HFFc6 (cell line): ENCODE measurements around the gene CSF3. TPM values are rescaled to one million over a fixed set of nuclear protein-coding genes. Genes with fewer than 3 reads are reported as not detected.

Experiments
- DNase-seq: peaks from one replicate; pipeline ENCODE4 v3.0.0-alpha.2; 2018
- H3K27ac Mint-ChIP-seq: 2 replicates; pipeline ENCODE4 v1.8.0; 2020; ENCODE audit warnings: mild to moderate bottlenecking, mixed read lengths
- H3K27me3 Mint-ChIP-seq: 2 replicates; pipeline ENCODE4 v1.8.0; 2021; ENCODE audit warnings: mild to moderate bottlenecking, moderate library complexity, mixed read lengths; ENCODE audit not compliant: insufficient read depth
- H3K36me3 Mint-ChIP-seq: 2 replicates; pipeline ENCODE4 v1.8.0; 2021; ENCODE audit warnings: low read depth, mixed read lengths
- H3K4me1 Mint-ChIP-seq: 2 replicates; pipeline ENCODE4 v1.8.0; 2020; ENCODE audit warnings: low read depth, mixed read lengths
- H3K4me3 Mint-ChIP-seq: 2 replicates; pipeline ENCODE4 v1.8.0; 2020; ENCODE audit warnings: mild to moderate bottlenecking, moderate library complexity, mixed read lengths
- H3K9me3 Mint-ChIP-seq: 2 replicates; pipeline ENCODE4 v1.8.0; 2020; ENCODE audit warnings: mild to moderate bottlenecking, mixed read lengths
- total RNA-seq, 6 experiments: library from RNA; stranded (reverse); fragmentation: NEBNext Ultra II Directional; extraction: Animal tissue kit (Norgen Biotek cat#: 25700); gene quantifications; 2 replicates in 1 of 6; 3 replicates in 5 of 6; pipeline ENCODE4 v1.2.3, GENCODE V29; 2021
- TF ChIP-seq, protein P1 (sequence below): fragments of 200-600 bp; sonication (generic); IDR thresholded peaks from 2 replicates; pipeline ENCODE4 v1.5.0; 2021; ENCODE audit warnings: antibody characterized with exemption, mild to moderate bottlenecking

Gene CSF3
- total RNA-seq, 6 experiments from 2014 or later = 0.31 to 0.59 (median 0.48) TPM; not detected in 1

DNA sequence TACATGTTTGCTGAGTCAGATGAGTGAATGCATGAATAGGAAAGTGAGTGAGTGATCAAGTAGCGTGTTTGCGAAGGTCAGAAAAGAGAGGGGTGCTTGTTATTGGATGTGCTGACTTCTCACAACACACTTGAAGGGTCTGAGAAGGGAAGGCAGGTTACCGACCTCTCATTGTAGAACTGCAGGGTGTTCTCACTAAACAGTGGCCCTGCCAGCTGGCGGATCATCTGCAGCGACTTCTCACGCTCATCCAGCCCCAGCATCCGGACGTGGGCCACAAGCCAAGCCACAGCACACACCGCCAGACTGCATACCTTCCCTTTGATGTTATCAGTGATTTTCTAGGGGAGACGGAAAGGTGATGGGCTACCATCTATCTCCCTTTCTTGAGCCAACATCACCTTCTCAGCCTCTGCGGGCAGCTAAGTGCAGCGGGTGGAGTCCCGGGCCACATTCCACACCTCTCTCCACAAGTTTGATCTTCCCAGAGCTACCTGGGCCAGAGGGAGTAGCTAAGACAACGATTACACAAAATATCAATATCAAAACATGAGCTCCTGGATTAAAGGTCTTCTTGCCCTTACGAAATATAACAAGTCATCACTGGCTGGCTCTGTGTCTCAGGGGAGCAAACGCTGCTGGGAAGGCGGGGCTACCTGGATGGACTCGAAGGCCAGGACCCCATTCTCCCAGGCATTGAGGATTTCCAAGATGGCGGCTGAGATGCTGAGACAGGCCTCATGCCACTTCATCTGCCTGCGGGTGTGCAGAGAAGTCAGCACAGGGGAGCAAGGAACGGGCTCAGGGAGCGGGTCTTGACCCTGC is 11.0 kb downstream of the CSF3 start:
- Mint-ChIP-seq H3K27me3 (peaks cover 3% of the 10 kb centered on the region), H3K4me3 (peak overlapping the region; percentile 17), H3K9me3 (no peaks in the 10 kb centered on the region), H3K27ac (peak overlapping the region; percentile 86), H3K36me3 (peaks cover 42% of the 10 kb centered on the region), H3K4me1 (peaks cover 55% of the 10 kb centered on the region)
- TF ChIP-seq, protein P1, sequence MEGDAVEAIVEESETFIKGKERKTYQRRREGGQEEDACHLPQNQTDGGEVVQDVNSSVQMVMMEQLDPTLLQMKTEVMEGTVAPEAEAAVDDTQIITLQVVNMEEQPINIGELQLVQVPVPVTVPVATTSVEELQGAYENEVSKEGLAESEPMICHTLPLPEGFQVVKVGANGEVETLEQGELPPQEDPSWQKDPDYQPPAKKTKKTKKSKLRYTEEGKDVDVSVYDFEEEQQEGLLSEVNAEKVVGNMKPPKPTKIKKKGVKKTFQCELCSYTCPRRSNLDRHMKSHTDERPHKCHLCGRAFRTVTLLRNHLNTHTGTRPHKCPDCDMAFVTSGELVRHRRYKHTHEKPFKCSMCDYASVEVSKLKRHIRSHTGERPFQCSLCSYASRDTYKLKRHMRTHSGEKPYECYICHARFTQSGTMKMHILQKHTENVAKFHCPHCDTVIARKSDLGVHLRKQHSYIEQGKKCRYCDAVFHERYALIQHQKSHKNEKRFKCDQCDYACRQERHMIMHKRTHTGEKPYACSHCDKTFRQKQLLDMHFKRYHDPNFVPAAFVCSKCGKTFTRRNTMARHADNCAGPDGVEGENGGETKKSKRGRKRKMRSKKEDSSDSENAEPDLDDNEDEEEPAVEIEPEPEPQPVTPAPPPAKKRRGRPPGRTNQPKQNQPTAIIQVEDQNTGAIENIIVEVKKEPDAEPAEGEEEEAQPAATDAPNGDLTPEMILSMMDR = no peak
- no peak for DNase-seq

DNA sequence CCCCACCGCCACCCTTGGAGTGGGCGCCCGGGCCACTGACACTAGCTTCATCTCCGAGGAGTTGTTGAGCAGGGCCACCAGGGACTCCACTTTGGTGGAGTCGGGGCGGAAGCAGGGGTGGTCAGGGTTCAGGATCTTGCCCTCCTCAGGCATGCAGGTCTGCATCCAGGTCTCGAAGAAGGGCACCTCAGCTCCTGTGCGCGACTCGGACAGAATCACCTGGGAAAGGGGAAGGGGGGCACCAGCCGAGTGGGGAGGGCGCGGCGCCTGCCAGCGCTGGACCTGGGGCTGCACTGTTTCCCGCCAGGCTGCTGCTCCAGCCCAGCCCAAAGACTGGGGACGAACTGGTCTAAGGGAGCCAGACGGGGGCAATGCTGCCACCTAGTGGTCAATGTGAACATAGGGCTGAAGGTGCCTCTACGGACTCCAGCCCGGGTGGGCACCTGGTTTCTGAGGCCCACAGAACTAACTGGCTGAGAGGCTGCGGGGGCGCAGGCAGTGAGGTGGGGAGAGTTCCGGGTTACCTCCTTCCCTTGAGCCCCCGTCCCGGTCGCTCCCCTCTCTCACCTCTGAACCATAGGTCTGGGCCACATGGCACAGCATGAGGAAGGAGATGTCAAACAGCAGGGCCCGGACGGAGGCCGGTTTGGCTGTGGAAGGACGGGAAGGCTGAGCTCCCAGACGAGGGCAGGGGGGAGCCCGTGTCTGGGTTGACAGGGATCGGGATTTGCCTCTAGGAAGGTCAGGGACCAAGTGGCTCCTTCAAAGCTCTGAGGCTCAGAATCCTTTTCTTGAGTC is 11.8 kb downstream of the CSF3 start:
- peaks cover 42% of the 10 kb centered on the region for H3K36me3 Mint-ChIP-seq
- TF ChIP-seq, protein P1 = peak; percentile 98

DNA sequence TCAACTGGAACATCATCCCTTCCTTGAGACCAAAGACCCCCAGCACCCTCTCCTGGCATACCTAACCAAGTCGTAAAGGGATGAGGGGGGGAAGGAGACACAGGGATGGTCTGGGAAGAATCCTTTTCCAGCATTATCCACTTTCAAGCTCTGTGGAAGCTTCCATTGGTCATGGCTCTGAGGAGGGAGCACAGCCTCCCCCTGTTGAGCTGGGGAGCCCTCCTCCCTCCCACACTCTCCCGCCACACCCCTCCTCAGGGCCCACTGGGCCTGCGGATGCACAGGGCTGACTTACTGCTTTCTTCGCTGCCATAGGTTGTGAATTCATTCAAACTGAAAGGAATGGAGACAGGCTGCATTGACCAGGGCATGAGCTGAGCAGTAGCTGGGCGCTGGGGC is 12.4 kb downstream of the CSF3 start:
- H3K27me3 Mint-ChIP-seq = peaks cover 4% of the 10 kb centered on the region
- H3K9me3 Mint-ChIP-seq = no peaks in the 10 kb centered on the region
- H3K4me1 Mint-ChIP-seq = peaks cover 40% of the 10 kb centered on the region
- no peak for DNase-seq
- TF ChIP-seq, protein P1 = no peak
- H3K27ac Mint-ChIP-seq = no peak overlapping the region
- peaks cover 42% of the 10 kb centered on the region for H3K36me3 Mint-ChIP-seq
- no peak overlapping the region for H3K4me3 Mint-ChIP-seq

More for the DNA sequence above, 11.8 kb downstream of the CSF3 start:
- H3K9me3 Mint-ChIP-seq = no peaks in the 10 kb centered on the region
- no peak overlapping the region for H3K27ac Mint-ChIP-seq
- peaks cover 46% of the 10 kb centered on the region for H3K4me1 Mint-ChIP-seq
- H3K27me3 Mint-ChIP-seq = peaks cover 3% of the 10 kb centered on the region
- peak; percentile 71 for DNase-seq
- H3K4me3 Mint-ChIP-seq = no peak overlapping the region

DNA sequence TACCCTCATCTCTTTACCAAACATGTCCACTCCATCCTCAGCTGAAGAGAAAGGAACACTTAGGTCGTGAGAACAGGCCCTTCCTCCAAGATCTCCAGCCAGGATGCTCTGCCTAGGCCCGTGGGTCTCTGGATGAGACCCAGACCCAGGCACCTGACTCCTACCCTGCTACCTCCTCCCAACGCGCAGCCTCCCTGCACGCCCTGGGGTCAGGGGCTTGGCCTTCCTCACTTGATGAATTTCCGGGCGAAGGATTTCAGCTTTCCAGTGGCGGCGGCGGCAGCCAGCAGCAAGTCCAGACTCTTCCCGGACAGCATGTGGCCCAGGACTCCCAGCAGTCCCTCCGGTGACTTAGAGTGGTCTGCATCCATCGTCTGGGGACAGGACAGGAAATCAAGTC is 13.4 kb downstream of the CSF3 start:
- Mint-ChIP-seq H3K27me3 (peaks cover 5% of the 10 kb centered on the region), H3K36me3 (peaks cover 41% of the 10 kb centered on the region), H3K27ac (no peak overlapping the region), H3K4me1 (peaks cover 35% of the 10 kb centered on the region), H3K9me3 (no peaks in the 10 kb centered on the region), H3K4me3 (no peak overlapping the region)
- DNase-seq = no peak
- TF ChIP-seq, protein P1 = no peak

DNA sequence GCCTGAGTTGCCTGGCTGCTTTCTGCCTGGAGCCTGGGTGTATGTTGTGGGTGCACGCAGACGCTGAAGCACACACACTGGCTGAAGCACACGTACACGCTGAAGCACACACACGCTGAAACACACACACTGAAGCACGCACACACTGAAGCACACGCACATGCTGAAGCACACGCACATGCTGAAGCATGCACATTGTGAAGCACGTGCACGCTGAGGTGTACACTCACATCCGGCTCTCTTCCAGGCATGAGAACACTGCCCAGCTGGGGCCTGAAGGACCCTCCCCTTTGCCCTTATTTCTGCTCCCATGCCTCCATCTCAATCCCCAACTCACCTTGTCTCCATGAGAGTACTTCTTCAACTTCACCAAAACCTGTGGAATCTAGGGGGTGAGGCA is 16.5 kb downstream of the CSF3 start:
- Mint-ChIP-seq H3K27me3 (peaks cover 5% of the 10 kb centered on the region), H3K36me3 (peaks cover 14% of the 10 kb centered on the region), H3K4me1 (peaks cover 4% of the 10 kb centered on the region), H3K9me3 (no peaks in the 10 kb centered on the region), H3K4me3 (no peak overlapping the region), H3K27ac (no peak overlapping the region)
- no peak for DNase-seq
- TF ChIP-seq, protein P1 = no peak
